H1 (cell line): ENCODE measurements around the gene LARP1. TPM values are rescaled to one million over a fixed set of nuclear protein-coding genes. Genes with fewer than 3 reads are reported as not detected.

Experiments used
- CTCF ChIA-PET: fragments of 300-600 bp; sonication (Branson Sonifier 250); formaldehyde crosslinking; loops from one replicate; lab custom pipeline; 2021; ENCODE audit not compliant: partially characterized antibody; lab: Charles Lee
- POLR2A ChIA-PET: fragments of 300-600 bp; sonication (Branson Sonifier 250); formaldehyde crosslinking; loops from one replicate; lab custom pipeline; 2021; ENCODE audit warnings: inconsistent platforms; ENCODE audit not compliant: partially characterized antibody; lab: Charles Lee
- DNase-seq, 2 experiments: peaks; one replicate each; pipeline versions ENCODE4 v3.0.0 to v3.0.0-alpha.2; 2010 to 2022; ENCODE audit warnings: low spot score in 2 of 2, low read depth in 1 of 2, mixed read lengths in 1 of 2
- FAIRE-seq: peaks from 2 replicates; lab custom pipeline; 2011; peaks lifted over from hg19 to GRCh38; lab: Jason Lieb, UNC
- H2AFZ ChIP-seq: 2 replicates; pipeline ENCODE4 v1.8.1; 2012; ENCODE audit warnings: low read length, inconsistent platforms
- H2AK5ac ChIP-seq: 2 replicates; pipeline ENCODE4 v1.6.1; 2013; ENCODE audit warnings: low read depth, low read length
- H2BK120ac ChIP-seq: replicated peaks from 2 replicates; pipeline ENCODE3; 2013; ENCODE audit warnings: low read depth, low read length, inconsistent platforms
- H2BK12ac ChIP-seq: 2 replicates; pipeline ENCODE4 v1.6.1; 2013; ENCODE audit warnings: low read depth, low read length
- H2BK15ac ChIP-seq: 2 replicates; pipeline ENCODE4 v1.6.1; 2013; ENCODE audit warnings: low read length
- H2BK20ac ChIP-seq: 2 replicates; pipeline ENCODE4 v1.6.1; 2013; ENCODE audit warnings: low read length
- H2BK5ac ChIP-seq: 2 replicates; pipeline ENCODE4 v1.6.1; 2013; ENCODE audit warnings: low read depth, low read length
- H3K14ac ChIP-seq: 2 replicates; pipeline ENCODE4 v1.6.1; 2013; ENCODE audit warnings: inconsistent platforms; ENCODE audit not compliant: insufficient read length
- H3K18ac ChIP-seq: 2 replicates; pipeline ENCODE4 v1.6.1; 2013; ENCODE audit warnings: low read length; ENCODE audit errors: extremely low read depth
- H3K23ac ChIP-seq: 2 replicates; pipeline ENCODE4 v1.6.1; 2013; ENCODE audit warnings: inconsistent platforms; ENCODE audit not compliant: insufficient read length
- H3K23me2 ChIP-seq: 2 replicates; pipeline ENCODE4 v1.6.1; 2013; ENCODE audit warnings: low read depth, low read length
- H3K27ac ChIP-seq: 2 replicates; pipeline ENCODE4 v1.6.1; 2011; ENCODE audit warnings: low read depth, low read length, inconsistent platforms
- H3K27me3 ChIP-seq, 4 experiments: replicated peaks in 1 of 4; 1 replicate in 1 of 4; 2 replicates in 3 of 4; pipeline versions ENCODE4 v1.6.1 to v1.8.1; 2011 to 2013; ENCODE audit warnings: low read length in 3 of 4, mild to moderate bottlenecking in 3 of 4, inconsistent platforms in 2 of 4, mixed read lengths in 2 of 4, moderate library complexity in 1 of 4; ENCODE audit not compliant: control insufficient read depth in 3 of 4, insufficient read depth in 3 of 4; ENCODE audit errors: extremely low read depth in 1 of 4
- H3K36me3 ChIP-seq, 4 experiments: 2 replicates each; pipeline versions ENCODE4 v1.6.1 to v1.8.1; 2011 to 2013; ENCODE audit warnings: mild to moderate bottlenecking in 4 of 4, low read length in 3 of 4, moderate library complexity in 2 of 4, control low read depth in 1 of 4, inconsistent platforms in 1 of 4; ENCODE audit not compliant: insufficient read depth in 4 of 4, control insufficient read depth in 2 of 4
- H3K4ac ChIP-seq: replicated peaks from 2 replicates; pipeline ENCODE3; 2013; ENCODE audit warnings: low read length, low read depth, mixed read lengths, inconsistent platforms; ENCODE audit not compliant: insufficient read length
- H3K4me1 ChIP-seq, 4 experiments: replicated peaks in 1 of 4; 1 replicate in 1 of 4; 2 replicates in 3 of 4; pipeline versions ENCODE4 v1.6.1 to v1.8.1; 2011 to 2013; ENCODE audit warnings: low read length in 3 of 4, inconsistent platforms in 2 of 4, mixed read lengths in 1 of 4; ENCODE audit not compliant: insufficient read depth in 4 of 4, control insufficient read depth in 3 of 4
- H3K4me2 ChIP-seq, 2 experiments: 2 replicates each; pipeline versions ENCODE4 v1.6.1 to v1.8.1; 2011 to 2013; ENCODE audit warnings: low read depth in 2 of 2, low read length in 2 of 2, control low read depth in 1 of 2, inconsistent platforms in 1 of 2, mild to moderate bottlenecking in 1 of 2; ENCODE audit not compliant: insufficient read depth in 1 of 2
- H3K4me3 ChIP-seq, 4 experiments: fragments of 200-600, 300-600 bp in 1 of 4; sonication (generic), shearing (Covaris generic), sonication (Bioruptor Twin) in 1 of 4; 2 replicates each; pipeline versions ENCODE4 v1.5.1 to v1.8.1; 2011 to 2016; ENCODE audit warnings: low read length in 4 of 4, low read depth in 3 of 4, control low read depth in 2 of 4, inconsistent platforms in 2 of 4, mild to moderate bottlenecking in 2 of 4, mixed read lengths in 1 of 4, moderate library complexity in 1 of 4; ENCODE audit not compliant: insufficient read depth in 2 of 4; ENCODE audit errors: extremely low read depth in 1 of 4
- H3K56ac ChIP-seq: replicated peaks from 2 replicates; pipeline ENCODE3; 2013; ENCODE audit warnings: low read depth, mild to moderate bottlenecking, mixed read lengths, low read length, inconsistent platforms; ENCODE audit not compliant: insufficient read length
- H3K79me1 ChIP-seq: 2 replicates; pipeline ENCODE4 v1.6.1; 2013; ENCODE audit warnings: low read depth, low read length, control low read depth
- H3K79me2 ChIP-seq, 2 experiments: 2 replicates each; pipeline versions ENCODE4 v1.6.1 to v1.8.1; 2012 to 2013; ENCODE audit warnings: low read length in 2 of 2, mild to moderate bottlenecking in 2 of 2, inconsistent platforms in 1 of 2; ENCODE audit not compliant: insufficient read depth in 2 of 2, control insufficient read depth in 1 of 2
- H3K9ac ChIP-seq, 4 experiments: replicated peaks in 1 of 4; 1 replicate in 1 of 4; 2 replicates in 3 of 4; pipeline versions ENCODE4 v1.6.1 to v1.8.1; 2011 to 2013; ENCODE audit warnings: low read depth in 3 of 4, low read length in 3 of 4, control low read depth in 2 of 4, mild to moderate bottlenecking in 2 of 4, moderate library complexity in 2 of 4, inconsistent platforms in 1 of 4; ENCODE audit errors: extremely low read depth in 1 of 4
- H3K9me3 ChIP-seq, 2 experiments: 2 replicates each; pipeline versions ENCODE4 v1.6.1 to v1.8.1; 2012 to 2013; ENCODE audit warnings: mild to moderate bottlenecking in 2 of 2, moderate library complexity in 2 of 2, control low read depth in 1 of 2, inconsistent platforms in 1 of 2, low read depth in 1 of 2, low read length in 1 of 2, mixed read lengths in 1 of 2; ENCODE audit not compliant: insufficient read depth in 2 of 2
- H4K20me1 ChIP-seq, 2 experiments: replicated peaks in 1 of 2; 2 replicates each; pipeline versions ENCODE3 to v1.8.1; 2011 to 2013; ENCODE audit warnings: inconsistent platforms in 2 of 2, low read length in 2 of 2, mild to moderate bottlenecking in 1 of 2; ENCODE audit not compliant: insufficient read depth in 2 of 2, control insufficient read depth in 1 of 2
- H4K5ac ChIP-seq: 2 replicates; pipeline ENCODE4 v1.6.1; 2013; ENCODE audit warnings: low read length, low read depth, mixed read lengths, inconsistent platforms; ENCODE audit not compliant: insufficient read length
- H4K8ac ChIP-seq: 2 replicates; pipeline ENCODE4 v1.8.0; 2013; ENCODE audit warnings: mild to moderate bottlenecking, moderate library complexity, low read length, inconsistent platforms; ENCODE audit not compliant: insufficient read depth; ENCODE audit errors: extremely low read depth
- H4K91ac ChIP-seq: replicated peaks from 2 replicates; pipeline ENCODE3; 2013; ENCODE audit warnings: low read length, mixed read lengths, inconsistent platforms; ENCODE audit not compliant: insufficient read length
- ASH2L ChIP-seq: fragments of 200-600, 300-600 bp; sonication (generic); IDR thresholded peaks from one replicate; pipeline ENCODE4 v1.7.1; 2017; ENCODE audit warnings: low read length
- BACH1 ChIP-seq: IDR thresholded peaks from 2 replicates; pipeline ENCODE4 v1.6.1; 2012; ENCODE audit warnings: low read length, improper control_type of control experiment
- CTBP2 ChIP-seq: IDR thresholded peaks from 2 replicates; pipeline ENCODE4 v1.7.0; 2011; ENCODE audit warnings: borderline replicate concordance, mild to moderate bottlenecking, moderate library complexity, mixed read lengths, low read length; ENCODE audit not compliant: insufficient read depth, insufficient read length
- POLR2A ChIP-seq, 2 experiments: IDR thresholded peaks; 1 replicate in 1 of 2; 2 replicates in 1 of 2; pipeline ENCODE4 v1.6.1; 2011; ENCODE audit warnings: low read depth in 2 of 2, low read length in 2 of 2, mild to moderate bottlenecking in 2 of 2; ENCODE audit errors: control extremely low read depth in 1 of 2
- RAD21 ChIP-seq, 2 experiments: IDR thresholded peaks in 1 of 2; conservative IDR thresholded peaks in 1 of 2; 2 replicates each; pipeline ENCODE4 v1.6.1; 2011; ENCODE audit warnings: low read depth in 2 of 2, low read length in 2 of 2, improper control_type of control experiment in 1 of 2, inconsistent platforms in 1 of 2, mild to moderate bottlenecking in 1 of 2, moderate library complexity in 1 of 2
- SIN3A ChIP-seq, 2 experiments: IDR thresholded peaks in 1 of 2; conservative IDR thresholded peaks in 1 of 2; 2 replicates each; pipeline ENCODE4 v1.6.1; 2011 to 2012; ENCODE audit warnings: low read length in 2 of 2, improper control_type of control experiment in 1 of 2, low read depth in 1 of 2, mild to moderate bottlenecking in 1 of 2
- SP1 ChIP-seq: IDR thresholded peaks from 2 replicates; pipeline ENCODE4 v1.6.1; 2011; ENCODE audit warnings: low read depth, low read length
- SRF ChIP-seq: IDR thresholded peaks from 2 replicates; pipeline ENCODE4 v1.6.1; 2011; ENCODE audit warnings: mild to moderate bottlenecking, low read depth, low read length, moderate library complexity
- TAF7 ChIP-seq: optimal IDR thresholded peaks from 2 replicates; pipeline ENCODE3; 2011; ENCODE audit warnings: low read depth, mild to moderate bottlenecking, inconsistent platforms, low read length, moderate library complexity, borderline replicate concordance
- TBP ChIP-seq: IDR thresholded peaks from 2 replicates; pipeline ENCODE4 v1.6.1; 2011; ENCODE audit warnings: low read depth, low read length, improper control_type of control experiment
- WGBS, 2 experiments: shearing (Covaris generic) in 1 of 2; methylation state at CpG; one replicate each; pipeline versions ENCODE4 v1.1.6 to v1.1.7; 2013 to 2015; ENCODE audit warnings: low lambda C conversion rate in 2 of 2, mixed read lengths in 2 of 2, inconsistent platforms in 1 of 2, low coverage in 1 of 2, missing lambda C conversion rate in 1 of 2; ENCODE audit not compliant: insufficient replicate concordance in 2 of 2, insufficient coverage in 1 of 2, insufficient read length in 1 of 2; ENCODE audit errors: extremely low coverage in 1 of 2, missing lambda C conversion rate in 1 of 2; 5-methylcytosine and 5-hydroxymethylcytosine counted together
- polyA plus RNA-seq, 7 experiments: library from polyadenylated mRNA; depleted of rRNA in 3 of 7; stranded (reverse) in 5 of 7; unstranded in 2 of 7; fragments of >200 nt in 5 of 7; fragments of 200-250 nt in 2 of 7; gene quantifications; 1 replicate in 5 of 7; 2 replicates in 1 of 7; 4 replicates in 1 of 7; pipeline versions ENCODE4 v1.2.1 to v1.2.3, GENCODE V29; 2011 to 2013; ENCODE audit warnings: missing spikeins in 2 of 7, mixed read lengths in 2 of 7
- total RNA-seq: library from RNA; stranded (reverse); fragmentation: NEBNext Ultra II Directional; extraction: Animal tissue kit (Norgen Biotek cat#: 25700); gene quantifications from 2 replicates; pipeline ENCODE4 v1.2.1, GENCODE V29; 2021

LARP1 gene
- total and polyA plus RNA-seq, 2 of the 8 experiments (the other 6 are each of a cell fraction or from before 2014, with no cell fraction given): 106 to 422 TPM

DNA sequence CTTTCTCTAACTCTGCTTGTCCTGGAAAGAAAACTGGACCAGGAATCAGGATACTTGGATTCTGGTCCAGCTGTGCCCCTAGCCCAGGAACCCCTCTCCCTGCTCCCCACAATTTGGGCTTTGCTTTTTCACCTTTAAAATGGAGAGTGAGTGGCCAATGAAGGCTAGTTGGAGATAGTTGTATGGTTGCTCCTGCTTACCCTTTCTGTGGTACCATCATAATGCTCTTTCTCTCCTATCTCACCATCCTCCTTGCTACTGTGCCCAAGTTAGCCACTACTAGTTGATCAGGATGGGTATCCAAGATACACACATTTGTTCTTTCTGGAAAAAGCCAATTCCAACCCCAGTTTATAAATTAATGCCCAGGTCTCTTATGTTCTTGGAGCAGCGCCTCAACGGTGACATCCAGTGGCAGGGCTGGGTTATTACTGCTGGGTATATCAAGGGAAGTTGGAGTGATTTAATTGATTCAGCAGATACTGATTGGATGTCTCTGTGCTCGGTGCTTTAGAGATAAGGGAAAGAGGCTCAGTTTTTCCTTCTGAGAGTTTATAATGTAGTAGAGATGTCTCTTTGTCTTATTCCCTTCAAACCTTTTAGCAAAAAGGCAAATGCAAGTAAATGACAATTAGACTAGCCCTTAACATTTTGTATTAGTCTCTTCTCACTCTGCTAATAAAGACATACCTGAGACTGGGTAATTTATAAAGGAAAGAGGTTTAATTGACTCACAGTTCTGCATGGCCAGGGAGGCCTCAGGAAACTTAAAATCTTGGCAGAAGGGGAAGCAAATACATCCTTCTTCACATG lies 56.7 kb downstream of the LARP1 start:
- peak; percentile 81 for FAIRE-seq
- no peak overlapping the region for H4K91ac ChIP-seq
- no peaks in the 10 kb centered on the region for H3K27me3 ChIP-seq
- no peak overlapping the region for H2BK12ac ChIP-seq
- no peak overlapping the region for H3K23ac ChIP-seq
- H3K14ac ChIP-seq: no peak overlapping the region
- H3K79me1 ChIP-seq: peaks cover 5% of the 10 kb centered on the region
- H3K4me3 ChIP-seq: no peak overlapping the region
- no peak overlapping the region for H3K18ac ChIP-seq
- no peak overlapping the region for H2AFZ ChIP-seq
- H3K4me1 ChIP-seq: no peaks in the 10 kb centered on the region
- no peak overlapping the region for H3K4me2 ChIP-seq
- WGBS, 2 experiments: 85% methylated on average over 3 of the region's 3 CpGs; no CpG with 5 or more reads in 1 of the 2 experiments
- no peaks in the 10 kb centered on the region for H3K23me2 ChIP-seq
- H3K4ac ChIP-seq: no peak overlapping the region
- H3K27ac ChIP-seq: no peak overlapping the region
- peaks cover 0 to 11% of the 10 kb centered on the region in 2 experiments; a peak in 2 of 4 replicates for H3K79me2 ChIP-seq
- H4K8ac ChIP-seq: no peak overlapping the region
- no peak overlapping the region for H3K9ac ChIP-seq
- H3K56ac ChIP-seq: no peak overlapping the region
- H2BK5ac ChIP-seq: no peak overlapping the region
- peaks cover 7 to 20% of the 10 kb centered on the region in 2 experiments for H4K20me1 ChIP-seq
- CTCF ChIA-PET: interaction anchor here (0.5 to 2.8 kb wide), 10 partner anchors 10 to 164 kb away, joined by 3 to 11 read pairs (median 4); no protein-coding TSS in a partner anchor
- no peak overlapping the region for H2BK20ac ChIP-seq
- H3K36me3 ChIP-seq: peaks cover 41 to 88% (median 74%) of the 10 kb centered on the region in 4 experiments
- H3K9me3 ChIP-seq: no peaks in the 10 kb centered on the region
- no peak overlapping the region for H4K5ac ChIP-seq
- H2BK15ac ChIP-seq: no peak overlapping the region
- POLR2A ChIA-PET: no interaction called here
- H2AK5ac ChIP-seq: no peak overlapping the region
- peak; percentile 17 to 72 for DNase-seq
- H2BK120ac ChIP-seq: no peak overlapping the region
- TF ChIP-seq ASH2L (no peak), SIN3A (conservative IDR thresholded peaks at IDR 0.05 in 1 of 2, IDR thresholded peaks at IDR 0.05 in 1 of 2; ENCODE audit: low read depth in 1 of 2, low read length in 2 of 2) (no peak), SRF (no peak), SP1 (no peak), BACH1 (no peak), CTBP2 (no peak), TAF7 (no peak), TBP (no peak), POLR2A (IDR thresholded peaks at IDR 0.05; ENCODE audit: control extremely low read depth in 1 of 2, low read depth in 2 of 2, low read length in 2 of 2) (no peak), RAD21 (IDR thresholded peaks at IDR 0.05 in 1 of 2, conservative IDR thresholded peaks at IDR 0.05 in 1 of 2; ENCODE audit: low read depth in 2 of 2, low read length in 2 of 2) (peak; percentile 71 to 76)
